ENCODE data around the gene DCXR.

DCXR gene

GRCh38 chr17:82008941-82009405 is 28.5 kb downstream of the DCXR start:
- no peak for DNase-seq

- DNase-seq, result no peak
Measured at GRCh38 chr17:82008258-82008940, 29.1 kb downstream of the DCXR start.

- DNase-seq, result no peak
Measured at GRCh38 chr17:82007495-82008257, 29.8 kb downstream of the DCXR start.

GRCh38 chr17:82007228-82007494 is 30.3 kb downstream of the DCXR start:
- DNase-seq, result no peak

- peak; percentile 52 for DNase-seq
Measured at GRCh38 chr17:82006468-82007227, 30.8 kb downstream of the DCXR start.

GRCh38 chr17:82005701-82006348 is 31.7 kb downstream of the DCXR start:
- no peak for DNase-seq

GRCh38 chr17:82004517-82005455 is 32.7 kb downstream of the DCXR start:
- no peak for DNase-seq

- no peak for DNase-seq
Measured at GRCh38 chr17:82003411-82004381, 33.8 kb downstream of the DCXR start.

- no peak for DNase-seq
Measured at GRCh38 chr17:82001571-82002056, 35.9 kb downstream of the DCXR start.

- no peak for DNase-seq
Measured at GRCh38 chr17:82000803-82001570, 36.5 kb downstream of the DCXR start.

- no peak for DNase-seq
Measured at GRCh38 chr17:81999976-82000802, 37.3 kb downstream of the DCXR start.

GRCh38 chr17:81999587-81999975 is 37.9 kb downstream of the DCXR start:
- no peak for DNase-seq

- DNase-seq, result no peak
Measured at GRCh38 chr17:81998691-81999438, 38.6 kb downstream of the DCXR start.

GRCh38 chr17:81998212-81998611 is 39.3 kb downstream of the DCXR start:
- DNase-seq, result no peak

GRCh38 chr17:81996757-81997441 is 40.6 kb downstream of the DCXR start:
- DNase-seq, result no peak

- no peak for DNase-seq
Measured at GRCh38 chr17:81996232-81996756, 41.2 kb downstream of the DCXR start.
